HG03460 (cell line): ENCODE measurements around the gene ANG.

ENCODE experiments used
- ATAC-seq: cut with Tn5 transposase; IDR thresholded peaks from one replicate; pipeline ENCODE4 v1.9.1; 2021; ENCODE audit not compliant: unreplicated experiment

ANG gene

GRCh38 chr14:20675669-20676068 is 12.9 kb upstream of the ANG start:
- no peak for ATAC-seq

DNA sequence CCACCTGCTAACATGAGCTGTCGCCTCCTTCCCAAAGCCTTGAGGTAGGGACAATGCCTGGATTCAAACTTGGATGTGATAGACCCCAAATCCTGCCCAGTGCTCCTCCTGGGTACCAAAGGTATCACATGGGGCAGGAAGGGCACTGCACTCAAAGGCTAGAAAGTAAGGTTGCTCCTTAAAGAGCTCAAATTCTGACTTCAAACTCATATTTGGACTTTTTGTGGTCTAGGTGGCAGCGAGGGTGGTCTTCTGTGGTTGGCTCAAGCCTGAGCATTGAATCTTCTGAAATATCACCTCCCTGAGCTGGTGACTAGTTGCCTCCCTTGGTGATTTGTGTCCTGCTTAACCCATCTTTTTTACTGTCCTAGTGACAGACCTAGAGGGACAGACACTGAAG is 12.5 kb upstream of the ANG start:
- ATAC-seq: no peak

- ATAC-seq: no peak
Observed at GRCh38 chr14:20679907-20680306, 8.7 kb upstream of the ANG start.

DNA sequence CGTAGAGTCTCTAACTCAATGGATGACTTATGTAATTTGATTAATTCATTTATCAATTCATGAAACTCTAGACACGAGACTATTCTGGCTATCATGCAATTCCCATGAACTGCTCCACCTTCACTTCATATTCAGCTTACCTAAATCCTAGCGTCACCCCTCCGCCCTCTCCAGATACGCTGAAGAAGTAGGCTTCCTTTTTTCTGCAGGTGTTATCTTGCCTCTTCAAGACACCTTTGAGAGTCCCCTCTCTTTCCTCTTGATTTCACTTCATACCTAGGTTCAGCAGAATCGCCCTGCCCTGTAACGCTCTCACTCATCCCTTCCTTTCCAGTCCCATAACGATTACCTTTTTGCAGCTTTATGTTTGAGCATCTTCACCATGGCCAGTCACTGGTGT is 8.2 kb upstream of the ANG start:
- ATAC-seq: no peak

GRCh38 chr14:20680843-20681347 is 7.7 kb upstream of the ANG start:
- ATAC-seq: peak; percentile 31

GRCh38 chr14:20681348-20682126 is 7.0 kb upstream of the ANG start:
- ATAC-seq: peak; percentile 28

DNA sequence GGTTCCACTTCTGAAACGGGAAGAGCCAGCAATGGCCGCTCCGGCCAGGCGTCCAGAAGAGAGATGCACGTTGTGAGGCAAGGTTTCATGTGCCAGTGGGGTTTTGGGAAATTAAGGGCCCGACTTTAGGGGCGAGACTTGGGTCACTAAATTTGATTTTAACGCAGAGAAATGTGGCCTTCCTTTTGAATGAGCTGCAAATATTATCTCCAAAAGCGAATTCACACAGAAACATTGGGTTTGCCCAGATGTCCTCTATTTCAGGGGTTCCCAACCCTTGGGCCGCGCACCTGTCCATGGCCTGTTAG is 6.5 kb upstream of the ANG start:
- no peak for ATAC-seq

DNA sequence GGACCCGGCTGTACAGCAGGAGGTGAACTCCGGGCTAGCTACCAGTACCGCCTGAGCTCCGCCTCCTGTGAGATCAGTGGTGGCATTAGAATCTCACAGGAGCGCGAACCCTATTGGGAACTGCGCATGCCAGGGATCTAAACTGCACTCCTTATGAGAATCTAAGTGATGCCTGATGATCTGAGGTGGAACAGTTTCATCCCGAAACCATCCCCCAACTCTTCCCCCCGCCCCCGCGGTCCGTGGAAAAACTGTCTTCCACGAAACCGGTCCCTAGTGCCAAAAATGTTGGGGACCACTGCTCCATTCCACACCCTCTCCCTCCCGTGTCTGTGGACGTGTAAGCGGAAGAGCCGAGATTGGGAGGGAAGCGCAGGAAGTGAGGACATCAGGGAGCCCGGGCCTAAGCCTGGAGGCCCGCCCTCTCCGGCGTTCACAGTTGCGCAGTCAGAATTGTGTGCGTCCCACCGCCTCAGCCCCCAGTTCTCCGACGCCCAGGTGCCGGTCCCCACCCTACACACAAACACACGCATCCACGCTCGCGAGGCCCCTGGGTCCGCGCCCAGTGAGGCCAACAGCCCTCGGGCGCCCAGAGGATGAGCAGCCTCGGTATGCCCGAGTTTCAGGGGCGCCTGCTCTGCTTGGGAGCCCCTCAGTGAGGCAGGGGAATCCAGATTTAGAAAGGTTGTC is 6.0 kb upstream of the ANG start:
- peak; percentile 47 for ATAC-seq

DNA sequence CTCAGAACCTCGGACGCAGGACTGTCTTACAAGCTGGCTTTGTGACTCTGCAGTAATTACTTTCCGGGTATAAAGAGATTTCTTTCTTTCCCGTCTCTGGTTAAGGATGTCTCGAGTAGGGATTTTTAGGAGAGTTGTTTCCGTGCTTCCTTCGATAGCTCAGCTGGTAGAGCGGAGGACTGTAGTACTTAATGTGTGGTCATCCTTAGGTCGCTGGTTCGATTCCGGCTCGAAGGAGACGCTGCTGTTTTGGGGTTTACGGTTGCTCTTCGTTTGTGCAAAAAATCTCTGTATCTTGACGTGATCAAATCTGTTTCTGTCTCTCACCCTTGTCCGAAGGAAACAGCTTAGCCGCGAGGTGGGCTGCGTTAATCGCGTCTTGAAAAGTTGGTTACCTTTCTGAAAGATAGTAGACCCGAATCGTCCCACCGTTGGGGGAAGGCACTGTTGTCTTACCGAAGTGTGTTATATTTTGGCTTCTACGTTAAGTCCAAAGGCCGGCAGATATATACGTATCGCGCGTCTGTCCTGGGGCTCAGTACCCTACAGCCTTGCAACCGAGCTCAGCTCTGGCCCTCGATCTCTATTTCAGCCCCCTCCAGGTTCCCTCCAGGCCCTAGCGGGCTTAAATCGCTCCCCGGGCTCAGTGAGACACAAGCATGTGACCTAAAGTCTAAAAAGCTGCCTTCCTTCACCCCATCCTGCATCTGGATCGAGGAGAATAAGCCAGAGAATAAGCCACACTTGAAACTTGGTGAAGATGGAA is 5.3 kb upstream of the ANG start:
- peak; percentile 27 for ATAC-seq

DNA sequence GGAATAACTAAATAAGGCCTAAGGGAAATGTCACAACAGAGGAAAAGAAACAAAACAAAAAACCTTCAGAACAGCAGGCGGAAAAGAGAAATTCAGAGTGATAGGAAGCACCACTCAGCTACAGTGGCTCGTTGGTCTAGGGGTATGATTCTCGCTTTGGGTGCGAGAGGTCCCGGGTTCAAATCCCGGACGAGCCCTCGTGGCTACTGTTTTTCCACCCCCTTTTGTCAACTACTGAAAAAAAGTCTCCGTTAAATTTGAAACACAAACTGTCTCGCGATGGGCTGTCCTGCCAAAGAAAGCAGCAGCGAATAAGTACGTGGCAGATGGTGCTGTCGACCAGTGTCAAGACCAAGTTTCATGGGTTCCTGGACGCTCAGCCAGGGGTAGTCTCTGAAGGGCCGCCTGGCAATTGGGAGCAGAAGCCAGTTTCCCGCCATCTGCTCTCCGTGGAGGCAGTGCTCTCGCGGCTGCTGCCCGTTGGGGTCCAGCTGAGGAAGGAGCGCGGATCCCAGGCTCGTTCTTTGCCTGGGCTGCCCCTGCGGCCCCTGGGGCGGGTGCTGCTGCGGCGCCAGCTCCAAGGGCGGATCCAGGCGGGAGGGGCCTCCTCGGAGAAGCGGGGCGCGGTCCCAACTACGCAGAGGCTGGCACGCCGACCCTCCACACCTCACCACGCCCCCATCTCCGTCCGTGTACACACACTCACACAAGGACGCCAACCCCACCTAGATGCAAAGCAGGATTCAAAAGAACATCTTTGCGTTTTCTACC is 4.5 kb upstream of the ANG start, which contains the start of gene RNASE4:
TSS of gene RNASE4 (plus strand) at position 670 of the 771 bp plus-strand sequence. CDS start 14,812 bp downstream, outside the sequence.
- ATAC-seq: peak; percentile 24

GRCh38 chr14:20684662-20685456 is 3.7 kb upstream of the ANG start:
- ATAC-seq: no peak

- ATAC-seq: no peak
Observed at GRCh38 chr14:20686386-20687143, 2.0 kb upstream of the ANG start.

- ATAC-seq: no peak
Observed at GRCh38 chr14:20687362-20688166, 1.0 kb upstream of the ANG start.

- ATAC-seq: peak; percentile 71
Observed at GRCh38 chr14:20690848-20691640, 2.5 kb downstream of the ANG start.

DNA sequence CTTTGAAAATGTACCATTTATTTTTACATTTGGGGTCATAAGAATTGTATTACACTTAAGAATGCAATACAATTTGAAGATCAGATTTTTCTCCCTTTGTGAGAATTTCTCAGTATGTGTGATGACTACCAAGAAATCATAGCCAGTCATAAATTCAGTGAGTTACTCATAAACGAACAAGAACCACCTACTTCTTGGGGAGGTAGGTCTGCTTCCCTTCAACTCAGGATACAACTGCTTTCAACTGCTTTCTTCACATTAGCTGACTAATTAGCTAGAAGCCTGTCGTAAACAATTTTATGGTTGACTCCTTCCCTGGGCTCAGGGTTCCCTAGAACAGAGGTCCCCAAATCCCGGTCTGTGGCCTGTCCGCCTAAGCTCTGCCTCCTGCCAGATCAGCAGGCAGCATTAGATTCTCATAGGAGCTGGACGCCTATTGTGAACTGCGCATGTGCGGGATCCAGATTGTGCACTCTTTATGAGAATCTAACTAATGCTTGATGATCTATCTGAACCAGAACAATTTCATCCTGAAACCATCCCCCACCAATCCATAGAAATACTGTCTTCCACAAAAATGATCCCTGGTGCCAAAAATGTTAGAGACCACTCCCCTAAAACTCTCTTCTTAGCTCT is 3.7 kb downstream of the ANG start:
- ATAC-seq: no peak

DNA sequence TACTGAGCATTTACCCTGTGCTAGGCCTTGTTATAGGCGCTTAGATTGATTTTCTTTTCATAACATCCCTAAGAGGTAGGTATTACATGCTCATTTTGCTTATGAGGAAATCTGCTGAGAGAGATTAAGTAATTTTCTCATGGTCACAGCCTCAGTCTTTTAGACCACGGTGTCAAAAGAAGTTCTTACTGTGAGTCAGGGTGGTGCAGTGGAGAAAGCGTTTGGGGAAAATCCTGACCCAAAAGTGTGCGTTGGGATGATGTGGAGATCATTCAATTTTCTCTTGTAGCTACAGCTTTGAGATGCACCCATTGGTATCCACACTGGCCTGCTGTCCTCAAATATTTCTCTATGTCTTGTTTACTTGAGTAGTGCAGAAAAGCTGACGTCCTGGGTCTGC is 8.2 kb downstream of the ANG start:
- no peak for ATAC-seq

GRCh38 chr14:20697273-20698017 is 8.9 kb downstream of the ANG start:
- no peak for ATAC-seq
